OCI-LY7 (cell line): ENCODE results near the gene TMTC1. TPM values are rescaled to one million over a fixed set of nuclear protein-coding genes. Genes with fewer than 3 reads are reported as not detected.

Experiments
- BruUV-seq: library from RNA; stranded (reverse); fragments of 400-500 nt; replicated peaks from 2 replicates; lab custom pipeline; 2021; lab: Mats Ljungman, UMichigan
- CTCF ChIA-PET: fragments of 300-600 bp; sonication (Branson Sonifier 250); formaldehyde crosslinking; loops from one replicate; lab custom pipeline; 2022; ENCODE audit warnings: antibody characterized with exemption; ENCODE audit not compliant: unreplicated experiment; lab: Charles Lee
- POLR2A ChIA-PET: fragments of 300-600 bp; sonication (Branson Sonifier 250); formaldehyde crosslinking; loops from one replicate; lab custom pipeline; 2022; ENCODE audit warnings: antibody characterized with exemption; lab: Charles Lee
- DNase-seq: peaks from one replicate; pipeline ENCODE4 v3.0.0-alpha.2; 2015; ENCODE audit warnings: low spot score
- H2AFZ ChIP-seq: fragments of 200-600 bp; sonication (generic), shearing (Covaris generic); 2 replicates; pipeline ENCODE4 v1.6.1; 2014; ENCODE audit warnings: mild to moderate bottlenecking, antibody characterized with exemption, low read length, moderate library complexity
- H3K27ac ChIP-seq: fragments of 200-600 bp; sonication (generic); 2 replicates; pipeline ENCODE4 v1.5.1; 2014; ENCODE audit warnings: mixed run types, low read depth, mild to moderate bottlenecking, moderate library complexity, low read length, inconsistent platforms; ENCODE audit not compliant: poor library complexity, severe bottlenecking
- H3K36me3 ChIP-seq: fragments of 200-600 bp; sonication (generic); 2 replicates; pipeline ENCODE4 v1.6.1; 2014; ENCODE audit warnings: mild to moderate bottlenecking, antibody characterized with exemption, low read length, moderate library complexity, mixed read lengths; ENCODE audit not compliant: insufficient read depth
- H3K4me1 ChIP-seq: fragments of 200-600 bp; sonication (generic); 2 replicates; pipeline ENCODE4 v1.5.1; 2014; ENCODE audit warnings: mild to moderate bottlenecking, low read length; ENCODE audit not compliant: insufficient read depth, poor library complexity, severe bottlenecking
- H3K4me2 ChIP-seq: fragments of 200-600 bp; sonication (generic); 2 replicates; pipeline ENCODE4 v1.6.1; 2014; ENCODE audit warnings: mild to moderate bottlenecking, low read length
- H3K4me3 ChIP-seq: fragments of 200-600 bp; sonication (generic); 2 replicates; pipeline ENCODE4 v1.5.1; 2014; ENCODE audit warnings: mild to moderate bottlenecking, low read depth, low read length; ENCODE audit not compliant: poor library complexity, severe bottlenecking
- H3K79me2 ChIP-seq: fragments of 200-600 bp; sonication (generic); 2 replicates; pipeline ENCODE4 v1.6.1; 2016; ENCODE audit warnings: low read depth, mild to moderate bottlenecking, low read length, moderate library complexity, mixed read lengths; ENCODE audit not compliant: insufficient read depth
- H3K9me2 ChIP-seq: fragments of 200-600 bp; sonication (generic); 2 replicates; pipeline ENCODE4 v1.6.1; 2016; ENCODE audit warnings: mild to moderate bottlenecking, low read length, mixed read lengths; ENCODE audit not compliant: insufficient read depth
- H3K9me3 ChIP-seq: fragments of 200-600 bp; sonication (generic); 2 replicates; pipeline ENCODE4 v1.6.1; 2014; ENCODE audit warnings: mild to moderate bottlenecking, mixed run types, low read length, mixed read lengths
- H4K20me1 ChIP-seq: fragments of 200-600 bp; sonication (generic); 2 replicates; pipeline ENCODE4 v1.6.1; 2014; ENCODE audit warnings: mild to moderate bottlenecking, antibody characterized with exemption, low read length, moderate library complexity, mixed read lengths; ENCODE audit not compliant: insufficient read depth
- CTCF ChIP-seq: fragments of 200-600 bp; sonication (generic); conservative IDR thresholded peaks from 2 replicates; pipeline ENCODE4 v1.5.1; 2014; ENCODE audit warnings: mild to moderate bottlenecking, antibody characterized with exemption, low read length, moderate library complexity, mixed read lengths
- EZH2phosphoT487 ChIP-seq: fragments of 200-600 bp; sonication (generic); IDR thresholded peaks from 2 replicates; pipeline ENCODE4 v1.6.1; 2018; ENCODE audit warnings: low read depth, borderline replicate concordance, mild to moderate bottlenecking, mixed run types, antibody characterized with exemption, low read length, moderate library complexity, mixed read lengths
- intact Hi-C: fragments of 100-400 bp; cut with micrococcal nuclease; formaldehyde crosslinking; loops from one replicate; pipeline ENCODE4 v1.10.0; 2022; ENCODE audit not compliant: unreplicated experiment
- total RNA-seq, 2 experiments: library from RNA; depleted of rRNA in 1 of 2; stranded (reverse); fragments of >200 nt in 1 of 2; shearing (Covaris generic) in 1 of 2; gene quantifications; 2 replicates each; pipeline ENCODE4 v1.2.3, GENCODE V29; 2014 to 2022

The TMTC1 gene
- total RNA-seq, 2 experiments from 2014 or later = not detected

- intact Hi-C loops = no loop called here
- BruUV-seq = no TSS peak
- H3K27ac ChIP-seq = no peak overlapping the region
Measured at GRCh38 chr12:29695026-29695425, 88.7 kb downstream of the TMTC1 start.

GRCh38 chr12:29694002-29694401 lies 89.7 kb downstream of the TMTC1 start:
- intact Hi-C loops = no loop called here
- Histone ChIP-seq H3K4me3 (no peak overlapping the region), H3K79me2 (no peaks in the 10 kb centered on the region), H3K36me3 (no peaks in the 10 kb centered on the region), H3K9me3 (no peaks in the 10 kb centered on the region), H3K9me2 (no peaks in the 10 kb centered on the region), H3K4me2 (no peak overlapping the region), H3K27ac (no peak overlapping the region), H3K4me1 (no peaks in the 10 kb centered on the region), H4K20me1 (no peaks in the 10 kb centered on the region), H2AFZ (no peak overlapping the region)
- ChIA-PET CTCF (no interaction called here), POLR2A (interaction anchor here (0.6 kb wide), 1 partner anchor 524 kb away, joined by 3 read pairs; no protein-coding TSS in a partner anchor)
- DNase-seq = no peak
- BruUV-seq = no TSS peak
- no peak for TF ChIP-seq CTCF
- TF ChIP-seq EZH2phosphoT487 = no peak

More at GRCh38 chr12:29695026-29695425, 88.7 kb downstream of the TMTC1 start:
- Histone ChIP-seq H3K4me3 (no peak overlapping the region), H3K4me2 (no peak overlapping the region), H3K79me2 (no peaks in the 10 kb centered on the region), H3K9me2 (no peaks in the 10 kb centered on the region), H4K20me1 (no peaks in the 10 kb centered on the region), H3K36me3 (no peaks in the 10 kb centered on the region), H3K4me1 (no peaks in the 10 kb centered on the region), H3K9me3 (no peaks in the 10 kb centered on the region), H2AFZ (no peak overlapping the region)
- TF ChIP-seq CTCF (no peak), EZH2phosphoT487 (no peak)
- ChIA-PET POLR2A (no interaction called here), CTCF (no interaction called here)
- DNase-seq = no peak

GRCh38 chr12:29692237-29692636 lies 91.5 kb downstream of the TMTC1 start:
- Histone ChIP-seq H3K36me3 (no peaks in the 10 kb centered on the region), H4K20me1 (no peaks in the 10 kb centered on the region), H3K9me3 (no peaks in the 10 kb centered on the region), H3K9me2 (no peaks in the 10 kb centered on the region), H3K79me2 (no peaks in the 10 kb centered on the region), H3K4me1 (no peaks in the 10 kb centered on the region), H3K27ac (no peak overlapping the region), H3K4me3 (no peak overlapping the region), H3K4me2 (no peak overlapping the region), H2AFZ (no peak overlapping the region)
- DNase-seq = no peak
- TF ChIP-seq CTCF (no peak), EZH2phosphoT487 (no peak)
- ChIA-PET CTCF (no interaction called here), POLR2A (no interaction called here)
- intact Hi-C loops = no loop called here
- no TSS peak for BruUV-seq
